Brain microvascular endothelial cell (primary cell): ENCODE measurements around the gene LRRN3.

Experiments
- DNase-seq: peaks from one replicate; pipeline ENCODE4 v3.0.0-alpha.2; 2020
- H3K27ac ChIP-seq: fragments of 250-450 bp; sonication (Bioruptor Pico); 2 replicates; pipeline ENCODE4 v1.5.1; 2020; ENCODE audit warnings: mild to moderate bottlenecking, moderate library complexity
- H3K27me3 ChIP-seq: fragments of 250-450 bp; sonication (Bioruptor Pico); replicated peaks from 2 replicates; pipeline ENCODE4 v1.5.1; 2020; ENCODE audit warnings: mild to moderate bottlenecking
- H3K36me3 ChIP-seq: fragments of 250-450 bp; sonication (Bioruptor Pico); replicated peaks from 2 replicates; pipeline ENCODE4 v1.5.1; 2020; ENCODE audit warnings: mild to moderate bottlenecking
- H3K4me3 ChIP-seq: 2 replicates; pipeline ENCODE4 v1.5.1; 2011; ENCODE audit warnings: low read depth, mild to moderate bottlenecking, control low read depth, low read length, moderate library complexity
- in situ Hi-C: cut with HindIII; loops from 2 replicates; pipeline ENCODE4 v1.10.0; 2017; ENCODE audit warnings: low sequenced_read_pairs, low pct_ligation_motif_present
- TF ChIP-seq, protein P1 (sequence below): IDR thresholded peaks from 2 replicates; pipeline ENCODE4 v1.5.1; 2011; ENCODE audit warnings: low read depth, mild to moderate bottlenecking, moderate library complexity, low read length, control low read depth, inconsistent platforms; ENCODE audit errors: missing control alignments

Gene LRRN3

DNA sequence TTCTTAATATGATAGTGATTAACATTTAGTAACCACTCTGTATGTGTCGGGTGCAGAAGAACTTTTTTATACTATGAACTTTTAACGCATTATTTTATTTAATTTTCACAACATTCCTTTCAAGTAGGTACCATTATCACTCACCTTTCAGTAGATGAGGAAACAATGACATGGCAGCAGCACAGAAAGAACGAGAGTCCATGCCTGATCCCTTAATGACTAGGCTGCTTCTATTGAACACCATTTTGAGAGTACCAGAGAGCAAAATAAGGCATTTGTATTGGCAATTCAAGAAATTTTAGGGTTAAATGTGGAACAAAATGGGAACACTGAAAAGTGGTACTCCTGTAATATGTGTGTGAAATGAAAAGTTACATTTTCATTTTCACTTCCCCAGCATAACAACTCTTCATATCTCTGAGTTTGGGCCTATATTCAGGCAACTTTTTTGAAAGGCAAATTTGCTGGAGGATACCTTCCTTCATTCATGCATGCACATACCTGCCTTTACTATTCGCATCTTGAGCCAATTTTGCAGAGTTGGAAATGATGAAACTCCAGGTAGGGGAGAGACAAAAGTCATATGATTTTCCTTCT is 12.8 kb downstream of the LRRN3 start:
- in situ Hi-C loops: no loop called here
- Histone ChIP-seq H3K36me3 (no peaks in the 10 kb centered on the region), H3K27me3 (no peaks in the 10 kb centered on the region), H3K27ac (no peak overlapping the region), H3K4me3 (no peak overlapping the region)
- DNase-seq: no peak
- TF ChIP-seq, protein P1, sequence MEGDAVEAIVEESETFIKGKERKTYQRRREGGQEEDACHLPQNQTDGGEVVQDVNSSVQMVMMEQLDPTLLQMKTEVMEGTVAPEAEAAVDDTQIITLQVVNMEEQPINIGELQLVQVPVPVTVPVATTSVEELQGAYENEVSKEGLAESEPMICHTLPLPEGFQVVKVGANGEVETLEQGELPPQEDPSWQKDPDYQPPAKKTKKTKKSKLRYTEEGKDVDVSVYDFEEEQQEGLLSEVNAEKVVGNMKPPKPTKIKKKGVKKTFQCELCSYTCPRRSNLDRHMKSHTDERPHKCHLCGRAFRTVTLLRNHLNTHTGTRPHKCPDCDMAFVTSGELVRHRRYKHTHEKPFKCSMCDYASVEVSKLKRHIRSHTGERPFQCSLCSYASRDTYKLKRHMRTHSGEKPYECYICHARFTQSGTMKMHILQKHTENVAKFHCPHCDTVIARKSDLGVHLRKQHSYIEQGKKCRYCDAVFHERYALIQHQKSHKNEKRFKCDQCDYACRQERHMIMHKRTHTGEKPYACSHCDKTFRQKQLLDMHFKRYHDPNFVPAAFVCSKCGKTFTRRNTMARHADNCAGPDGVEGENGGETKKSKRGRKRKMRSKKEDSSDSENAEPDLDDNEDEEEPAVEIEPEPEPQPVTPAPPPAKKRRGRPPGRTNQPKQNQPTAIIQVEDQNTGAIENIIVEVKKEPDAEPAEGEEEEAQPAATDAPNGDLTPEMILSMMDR: no peak

DNA sequence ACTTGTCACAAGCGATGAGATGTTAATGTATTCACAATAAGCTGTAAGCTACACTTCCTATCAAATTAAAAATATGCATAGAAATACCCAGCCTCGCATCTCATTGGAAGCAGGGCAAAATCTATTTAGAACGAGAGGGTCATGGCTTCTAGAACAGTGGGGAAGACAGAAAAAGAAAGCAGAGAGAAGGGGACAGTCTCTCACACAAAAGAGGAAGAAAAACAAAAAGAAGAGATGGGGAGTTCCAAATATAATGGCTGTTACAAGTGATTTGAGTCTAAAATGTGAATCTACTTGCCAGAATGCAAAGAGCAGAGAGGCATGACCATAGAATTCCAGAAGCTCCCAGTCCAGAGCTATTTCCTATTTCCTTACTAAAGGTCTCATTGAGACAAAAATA is 13.8 kb downstream of the LRRN3 start:
- no peaks in the 10 kb centered on the region for H3K27me3 ChIP-seq
- H3K27ac ChIP-seq: no peak overlapping the region
- in situ Hi-C loops: no loop called here
- H3K4me3 ChIP-seq: no peak overlapping the region
- no peak for DNase-seq
- H3K36me3 ChIP-seq: no peaks in the 10 kb centered on the region
- TF ChIP-seq, protein P1: no peak

DNA sequence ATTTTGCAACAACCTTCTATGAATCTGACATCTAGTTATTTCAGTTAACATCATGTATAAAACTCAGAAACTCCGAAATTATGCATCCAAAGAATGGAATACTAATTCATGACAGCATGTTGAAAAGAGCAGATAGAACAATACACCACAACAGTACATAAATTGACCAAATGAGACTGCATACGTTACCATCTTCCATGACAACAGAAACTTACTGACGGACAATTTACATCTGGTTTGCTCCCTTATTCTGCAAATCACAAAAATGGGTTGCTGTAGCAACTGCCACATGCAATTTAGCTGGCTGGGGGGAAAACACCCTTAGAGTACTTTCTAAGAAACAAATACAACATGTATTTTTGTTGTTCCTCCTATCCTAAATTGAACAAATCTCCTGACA is 14.3 kb downstream of the LRRN3 start:
- H3K4me3 ChIP-seq: no peak overlapping the region
- in situ Hi-C loops: no loop called here
- H3K27ac ChIP-seq: no peak overlapping the region
- H3K36me3 ChIP-seq: no peaks in the 10 kb centered on the region
- H3K27me3 ChIP-seq: no peaks in the 10 kb centered on the region
- TF ChIP-seq, protein P1: no peak
- DNase-seq: no peak

DNA sequence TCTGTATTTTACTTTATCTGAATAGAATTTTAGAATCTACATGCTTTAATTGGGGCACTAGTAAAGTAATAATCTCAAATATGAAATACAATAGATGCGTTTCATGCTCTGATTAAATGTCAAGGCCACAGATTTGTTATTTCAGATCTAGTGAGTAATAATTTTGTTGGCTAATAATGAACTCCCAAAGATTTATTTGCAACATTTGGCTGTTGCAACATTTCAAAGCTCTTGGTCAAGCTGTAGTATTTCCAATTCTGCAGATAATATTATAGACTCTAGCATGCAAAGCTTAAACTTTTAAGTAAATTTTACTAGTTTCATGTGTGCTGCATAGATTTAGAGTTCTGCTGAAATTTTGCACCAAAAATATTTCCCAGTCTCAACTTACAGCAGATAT is 16.7 kb downstream of the LRRN3 start:
- Histone ChIP-seq H3K4me3 (no peak overlapping the region), H3K27ac (no peak overlapping the region), H3K36me3 (no peaks in the 10 kb centered on the region), H3K27me3 (no peaks in the 10 kb centered on the region)
- no peak for DNase-seq
- in situ Hi-C loops: no loop called here
- TF ChIP-seq, protein P1: no peak

DNA sequence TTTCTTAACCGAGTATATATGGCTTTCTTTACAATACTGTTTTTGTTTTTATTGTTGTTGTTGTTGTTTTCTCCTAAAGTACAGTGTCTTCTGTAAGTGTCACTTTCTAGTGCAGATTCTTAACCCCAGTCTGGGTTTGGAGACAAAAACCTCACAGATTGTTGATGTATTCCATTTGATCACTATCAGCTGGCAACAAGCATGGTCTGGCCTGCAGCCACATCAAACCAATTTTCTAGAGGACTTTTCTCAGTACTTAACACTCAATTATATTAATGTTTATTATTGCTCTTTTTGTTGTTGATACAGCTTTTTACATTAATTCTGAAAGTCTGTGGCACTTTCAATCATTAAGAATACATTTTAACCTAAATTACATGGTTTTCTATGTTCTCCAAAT is 17.1 kb downstream of the LRRN3 start:
- Histone ChIP-seq H3K36me3 (no peaks in the 10 kb centered on the region), H3K27ac (no peak overlapping the region), H3K27me3 (no peaks in the 10 kb centered on the region), H3K4me3 (no peak overlapping the region)
- in situ Hi-C loops: no loop called here
- DNase-seq: no peak
- TF ChIP-seq, protein P1: no peak

DNA sequence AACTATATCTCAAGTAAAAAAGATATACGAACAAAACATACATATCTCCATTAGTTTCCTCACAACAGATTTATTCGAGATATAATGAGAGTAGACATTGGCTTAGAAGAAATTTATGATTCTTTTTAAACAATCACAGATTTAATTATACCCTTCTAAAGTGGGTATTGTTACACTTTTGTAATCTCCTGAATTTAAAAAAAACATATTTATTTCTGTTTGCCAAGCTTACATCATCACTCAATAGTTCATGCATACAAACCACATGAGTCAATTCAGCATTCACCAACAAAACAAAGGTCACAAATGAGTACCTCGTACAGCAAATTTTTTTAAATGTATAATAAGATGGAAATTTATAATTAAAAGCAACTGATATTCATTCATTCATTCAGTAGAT is 17.6 kb downstream of the LRRN3 start:
- in situ Hi-C loops: no loop called here
- Histone ChIP-seq H3K27me3 (no peaks in the 10 kb centered on the region), H3K27ac (no peak overlapping the region), H3K36me3 (no peaks in the 10 kb centered on the region), H3K4me3 (no peak overlapping the region)
- no peak for DNase-seq
- TF ChIP-seq, protein P1: no peak
